GM18505 (cell line): Measurements from ENCODE around the gene LAMC3.

Source experiments
- ATAC-seq: cut with Tn5 transposase; IDR thresholded peaks from one replicate; pipeline ENCODE4 v1.9.1; 2021; ENCODE audit not compliant: unreplicated experiment
- POLR2A ChIP-seq: IDR thresholded peaks from 4 replicates; pipeline ENCODE4 v1.6.1; 2011; ENCODE audit warnings: borderline replicate concordance; ENCODE audit not compliant: insufficient read depth, insufficient read length; ENCODE audit errors: extremely low read depth

Gene LAMC3

GRCh38 chr9:130983970-130984369 lies 25.0 kb upstream of the LAMC3 start:
- ATAC-seq = no peak
- no peak for TF ChIP-seq POLR2A

- no peak for TF ChIP-seq POLR2A
- ATAC-seq = no peak
These were observed 24.5 kb upstream of the LAMC3 start for GRCh38 chr9:130984521-130984920.

- no peak for ATAC-seq
- TF ChIP-seq POLR2A = no peak
These were observed 23.9 kb upstream of the LAMC3 start for GRCh38 chr9:130985029-130985428.

GRCh38 chr9:130985606-130986162 lies 23.3 kb upstream of the LAMC3 start:
- no peak for ATAC-seq
- no peak for TF ChIP-seq POLR2A

- no peak for TF ChIP-seq POLR2A
These were observed 22.5 kb upstream of the LAMC3 start for GRCh38 chr9:130986356-130986965.

GRCh38 chr9:130987054-130987453 lies 21.9 kb upstream of the LAMC3 start:
- no peak for TF ChIP-seq POLR2A

More at GRCh38 chr9:130986356-130986965, 22.5 kb upstream of the LAMC3 start:
- ATAC-seq = no peak

GRCh38 chr9:130987738-130988399 lies 21.1 kb upstream of the LAMC3 start:
- no peak for TF ChIP-seq POLR2A
- no peak for ATAC-seq

More at GRCh38 chr9:130987054-130987453, 21.9 kb upstream of the LAMC3 start:
- ATAC-seq = no peak

- no peak for ATAC-seq
- no peak for TF ChIP-seq POLR2A
These were observed 20.6 kb upstream of the LAMC3 start for GRCh38 chr9:130988400-130988747.

- no peak for ATAC-seq
These were observed 20.1 kb upstream of the LAMC3 start for GRCh38 chr9:130988905-130989304.

GRCh38 chr9:130989391-130989790 lies 19.6 kb upstream of the LAMC3 start:
- ATAC-seq = no peak
- no peak for TF ChIP-seq POLR2A

More at GRCh38 chr9:130988905-130989304, 20.1 kb upstream of the LAMC3 start:
- no peak for TF ChIP-seq POLR2A

- TF ChIP-seq POLR2A = no peak
- ATAC-seq = no peak
These were observed 19.1 kb upstream of the LAMC3 start for GRCh38 chr9:130989891-130990290.

- no peak for ATAC-seq
- no peak for TF ChIP-seq POLR2A
These were observed 18.5 kb upstream of the LAMC3 start for GRCh38 chr9:130990306-130990977.

GRCh38 chr9:130990978-130991777 lies 17.8 kb upstream of the LAMC3 start:
- ATAC-seq = no peak
- no peak for TF ChIP-seq POLR2A

- TF ChIP-seq POLR2A = no peak
These were observed 16.9 kb upstream of the LAMC3 start for GRCh38 chr9:130991778-130992681.

More at GRCh38 chr9:130991778-130992681, 16.9 kb upstream of the LAMC3 start:
- ATAC-seq = no peak
